Measurements from ENCODE around the gene S1PR3.
A peak's percentile ranks its signal among the peaks of the same experiment; 100 is the strongest.

Gene S1PR3

GRCh38 chr9:88993327-88993726, 2.1 kb downstream of the S1PR3 start:
- DNase-seq (ENCODE audit: low spot score), result no peak

GRCh38 chr9:88993871-88994460, 2.7 kb downstream of the S1PR3 start:
- DNase-seq (ENCODE audit: low spot score), result no peak

- DNase-seq (ENCODE audit: low spot score), result no peak
Measured at GRCh38 chr9:88994469-88995199, 3.4 kb downstream of the S1PR3 start.

- DNase-seq (ENCODE audit: low spot score), result no peak
Measured at GRCh38 chr9:88995200-88995577, 3.9 kb downstream of the S1PR3 start.

- no peak for DNase-seq (ENCODE audit: low spot score)
Measured at GRCh38 chr9:88995627-88996026, 4.4 kb downstream of the S1PR3 start.

GRCh38 chr9:88996046-88996920, 5.0 kb downstream of the S1PR3 start:
- DNase-seq (ENCODE audit: low spot score), result no peak

GRCh38 chr9:88996921-88997235, 5.6 kb downstream of the S1PR3 start:
- DNase-seq (ENCODE audit: low spot score), result no peak

GRCh38 chr9:88997646-88998045, 6.4 kb downstream of the S1PR3 start:
- no peak for DNase-seq (ENCODE audit: low spot score)

- DNase-seq (ENCODE audit: low spot score), result peak; percentile 9
Measured at GRCh38 chr9:88998503-88998902, 7.2 kb downstream of the S1PR3 start.

GRCh38 chr9:88998911-88999310, 7.6 kb downstream of the S1PR3 start:
- no peak for DNase-seq (ENCODE audit: low spot score)

- no peak for DNase-seq (ENCODE audit: low spot score)
Measured at GRCh38 chr9:89000371-89000781, 9.1 kb downstream of the S1PR3 start.

GRCh38 chr9:89000973-89001916, 10.0 kb downstream of the S1PR3 start:
- DNase-seq (ENCODE audit: low spot score), result peak; percentile 78

GRCh38 chr9:89001917-89002540, 10.8 kb downstream of the S1PR3 start:
- DNase-seq (ENCODE audit: low spot score), result no peak

- no peak for DNase-seq (ENCODE audit: low spot score)
Measured at GRCh38 chr9:89002987-89003386, 11.7 kb downstream of the S1PR3 start.

- DNase-seq (ENCODE audit: low spot score), result no peak
Measured at GRCh38 chr9:89005323-89005722, 14.1 kb downstream of the S1PR3 start.

- DNase-seq (ENCODE audit: low spot score), result no peak
Measured at GRCh38 chr9:89006267-89006666, 15.0 kb downstream of the S1PR3 start.

- no peak for DNase-seq (ENCODE audit: low spot score)
Measured at GRCh38 chr9:89006996-89007967, 16.0 kb downstream of the S1PR3 start.

GRCh38 chr9:89008055-89008743, 16.9 kb downstream of the S1PR3 start:
- DNase-seq (ENCODE audit: low spot score), result no peak

- DNase-seq (ENCODE audit: low spot score), result no peak
Measured at GRCh38 chr9:89008744-89009545, 17.7 kb downstream of the S1PR3 start.
